ENCODE results near the gene DACT3. TPM values are rescaled to one million over a fixed set of nuclear protein-coding genes. Genes with fewer than 3 reads are reported as not detected.
"Not testable (repeated sequence)": the region's sequence is repeated elsewhere in the genome, so short reads cannot be mapped to it uniquely, and the experiment has no call there.

Gene DACT3
- total RNA-seq, 1 donor from 2014 or later: 4.3 TPM

DNA sequence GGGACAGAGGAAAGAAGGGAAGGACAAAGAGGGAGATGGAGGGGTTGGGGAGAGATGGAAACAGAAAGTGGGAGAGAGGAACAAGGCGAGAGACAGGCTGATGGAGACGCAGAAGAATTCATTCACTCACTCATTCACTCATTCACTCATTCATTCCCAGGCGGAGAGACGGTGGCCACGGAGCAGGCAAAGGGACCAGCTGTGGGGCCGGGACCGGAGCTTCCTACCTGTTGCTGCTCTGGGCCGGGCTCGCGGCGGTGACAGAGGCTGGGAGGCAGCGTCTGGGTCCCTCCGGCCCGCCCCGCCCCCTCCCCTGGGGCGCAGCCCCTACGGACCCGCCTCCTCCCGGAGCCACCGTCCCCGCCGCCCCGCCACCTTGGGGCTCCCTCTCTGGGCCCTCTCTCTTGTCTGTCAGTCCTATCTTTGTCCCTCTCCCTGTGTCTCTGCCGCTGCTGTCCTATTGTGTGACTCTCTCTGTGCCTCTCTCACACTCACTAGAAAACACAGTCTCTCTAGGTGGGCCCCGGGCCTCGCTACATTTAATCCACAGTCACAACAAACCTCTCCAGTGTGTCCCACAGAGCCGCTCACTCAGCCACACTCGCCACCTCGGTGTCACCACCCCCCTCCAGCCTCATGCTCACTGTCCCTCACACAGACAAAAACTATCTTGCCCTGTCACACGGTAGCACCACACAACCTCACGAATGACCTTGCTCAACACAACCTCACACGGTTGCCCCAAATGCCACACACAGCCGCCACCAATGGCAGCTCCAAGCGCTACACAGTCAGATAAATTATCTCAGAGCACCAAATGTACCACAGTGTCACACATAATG lies 24.8 kb downstream of the DACT3 start, which contains the start of gene GNG8:
Gene GNG8 (minus strand): TSS at position 283 of the 842 bp plus-strand sequence. CDS start 1,520 bp downstream, outside the sequence.
- Mint-ChIP-seq H3K4me1 (ENCODE audit: low read depth) (peaks cover 11% of the 10 kb centered on the region), H3K27me3 (ENCODE audit: insufficient read depth) (peaks cover 5% of the 10 kb centered on the region), H3K36me3 (ENCODE audit: low read depth) (peaks cover 4% of the 10 kb centered on the region), H3K9me3 (no peaks in the 10 kb centered on the region), H3K27ac (peak within 1 kb of the TSS; percentile 55), H3K4me3 (peak within 1 kb of the TSS; percentile 79)
- intact Hi-C loops (cut with micrococcal nuclease): no loop called here
- no peak for DNase-seq (ENCODE audit: low spot score)

- DNase-seq (ENCODE audit: low spot score): no peak
- Mint-ChIP-seq H3K9me3 (no peaks in the 10 kb centered on the region), H3K27ac (no peak overlapping the region), H3K4me1 (ENCODE audit: low read depth) (peaks cover 11% of the 10 kb centered on the region), H3K27me3 (ENCODE audit: insufficient read depth) (peaks cover 2% of the 10 kb centered on the region), H3K36me3 (ENCODE audit: low read depth) (peaks cover 4% of the 10 kb centered on the region), H3K4me3 (peak overlapping the region; percentile 85)
- intact Hi-C loops (cut with micrococcal nuclease): loop anchor here (1.0 kb wide), 8 partner anchors 9 to 640 kb away; partner anchors contain the start of genes DACT3, INAFM1, PRKD2 and PTGIR
Measured at GRCh38 chr19:46634656-46635218, 26.2 kb downstream of the DACT3 start.

GRCh38 chr19:46634045-46634655 lies 26.8 kb downstream of the DACT3 start:
- H3K27ac Mint-ChIP-seq: peak overlapping the region; percentile 75
- peak; percentile 94 for DNase-seq (ENCODE audit: low spot score)
- H3K36me3 Mint-ChIP-seq (ENCODE audit: low read depth): peaks cover 4% of the 10 kb centered on the region
- intact Hi-C loops (cut with micrococcal nuclease): loop anchor here (1.0 kb wide), 8 partner anchors 9 to 640 kb away; partner anchors contain the start of genes DACT3, INAFM1, PRKD2 and PTGIR
- H3K27me3 Mint-ChIP-seq (ENCODE audit: insufficient read depth): peaks cover 2% of the 10 kb centered on the region
- H3K4me3 Mint-ChIP-seq: peak overlapping the region; percentile 85
- H3K4me1 Mint-ChIP-seq (ENCODE audit: low read depth): peaks cover 11% of the 10 kb centered on the region
- no peaks in the 10 kb centered on the region for H3K9me3 Mint-ChIP-seq

- Mint-ChIP-seq H3K27me3 (ENCODE audit: insufficient read depth) (peaks cover 2% of the 10 kb centered on the region), H3K4me3 (peak overlapping the region; percentile 85), H3K36me3 (ENCODE audit: low read depth) (peaks cover 4% of the 10 kb centered on the region), H3K27ac (peak overlapping the region; percentile 56), H3K4me1 (ENCODE audit: low read depth) (peaks cover 11% of the 10 kb centered on the region), H3K9me3 (no peaks in the 10 kb centered on the region)
- DNase-seq (ENCODE audit: low spot score): no peak
- intact Hi-C loops (cut with micrococcal nuclease): no loop called here
Measured at GRCh38 chr19:46633130-46633529, 27.9 kb downstream of the DACT3 start.

- no peak for DNase-seq (ENCODE audit: low spot score)
- Mint-ChIP-seq H3K4me1 (ENCODE audit: low read depth) (peaks cover 11% of the 10 kb centered on the region), H3K4me3 (no peak overlapping the region), H3K9me3 (no peaks in the 10 kb centered on the region), H3K27ac (no peak overlapping the region), H3K27me3 (ENCODE audit: insufficient read depth) (peaks cover 2% of the 10 kb centered on the region), H3K36me3 (ENCODE audit: low read depth) (peaks cover 4% of the 10 kb centered on the region)
- intact Hi-C loops (cut with micrococcal nuclease): no loop called here
Measured at GRCh38 chr19:46631481-46631880, 29.5 kb downstream of the DACT3 start.

GRCh38 chr19:46630586-46631205 lies 30.3 kb downstream of the DACT3 start:
- DNase-seq (ENCODE audit: low spot score): no peak
- peaks cover 2% of the 10 kb centered on the region for H3K27me3 Mint-ChIP-seq (ENCODE audit: insufficient read depth)
- no peaks in the 10 kb centered on the region for H3K9me3 Mint-ChIP-seq
- no peak overlapping the region for H3K27ac Mint-ChIP-seq
- intact Hi-C loops (cut with micrococcal nuclease): no loop called here
- H3K4me3 Mint-ChIP-seq: no peak overlapping the region
- H3K36me3 Mint-ChIP-seq (ENCODE audit: low read depth): peaks cover 4% of the 10 kb centered on the region
- peaks cover 11% of the 10 kb centered on the region for H3K4me1 Mint-ChIP-seq (ENCODE audit: low read depth)

DNA sequence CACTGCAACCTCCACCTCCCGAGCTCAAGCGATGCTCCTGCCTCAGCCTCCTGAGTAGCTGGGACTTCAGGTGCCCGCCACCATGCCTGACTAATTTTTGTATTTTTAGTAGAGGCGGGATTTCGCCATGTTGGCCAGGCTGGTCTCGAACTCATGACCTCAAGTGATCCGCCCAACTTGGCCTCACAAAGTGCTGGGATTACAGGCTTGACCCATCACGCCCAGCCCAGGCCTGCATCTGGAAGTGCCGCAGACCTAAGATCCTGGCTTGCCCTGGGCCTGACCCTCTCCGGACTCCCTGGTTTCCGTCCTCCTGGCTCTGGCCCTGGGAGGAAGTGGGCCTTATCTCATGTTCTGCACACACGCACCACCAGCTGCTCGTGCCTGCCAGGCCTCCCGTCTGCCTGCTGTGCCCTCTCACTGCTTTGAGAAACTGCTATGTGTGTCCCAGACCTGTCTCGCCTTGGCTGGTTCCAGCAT lies 31.4 kb downstream of the DACT3 start:
- intact Hi-C loops (cut with micrococcal nuclease): no loop called here
- Mint-ChIP-seq H3K9me3 (no peaks in the 10 kb centered on the region), H3K27me3 (ENCODE audit: insufficient read depth) (peaks cover 2% of the 10 kb centered on the region), H3K4me1 (ENCODE audit: low read depth) (peaks cover 21% of the 10 kb centered on the region), H3K4me3 (no peak overlapping the region), H3K36me3 (ENCODE audit: low read depth) (peaks cover 11% of the 10 kb centered on the region), H3K27ac (peak overlapping the region; percentile 62)
- no peak for DNase-seq (ENCODE audit: low spot score)

DNA sequence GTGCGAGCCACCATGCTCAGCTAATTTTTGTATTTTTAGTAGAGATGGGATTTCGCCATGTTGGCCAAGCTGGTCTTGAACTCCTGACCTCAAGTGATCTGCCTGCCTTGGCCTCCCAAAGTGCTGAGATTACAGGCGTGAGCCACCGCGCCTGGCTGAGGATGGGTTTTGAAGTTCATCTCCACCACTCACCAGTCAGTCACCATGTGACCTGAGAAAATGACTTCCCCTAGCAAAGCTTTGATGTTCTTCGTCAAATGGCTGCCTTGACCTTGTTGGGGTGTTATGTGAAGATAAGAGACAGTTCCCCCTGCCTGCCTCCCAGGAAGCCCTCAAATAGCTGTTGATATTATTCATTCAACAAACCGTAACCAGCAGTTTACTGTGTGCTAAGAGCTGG lies 32.0 kb downstream of the DACT3 start:
- intact Hi-C loops (cut with micrococcal nuclease); H3K27ac Mint-ChIP-seq; H3K9me3 Mint-ChIP-seq: not testable (repeated sequence)

DNA sequence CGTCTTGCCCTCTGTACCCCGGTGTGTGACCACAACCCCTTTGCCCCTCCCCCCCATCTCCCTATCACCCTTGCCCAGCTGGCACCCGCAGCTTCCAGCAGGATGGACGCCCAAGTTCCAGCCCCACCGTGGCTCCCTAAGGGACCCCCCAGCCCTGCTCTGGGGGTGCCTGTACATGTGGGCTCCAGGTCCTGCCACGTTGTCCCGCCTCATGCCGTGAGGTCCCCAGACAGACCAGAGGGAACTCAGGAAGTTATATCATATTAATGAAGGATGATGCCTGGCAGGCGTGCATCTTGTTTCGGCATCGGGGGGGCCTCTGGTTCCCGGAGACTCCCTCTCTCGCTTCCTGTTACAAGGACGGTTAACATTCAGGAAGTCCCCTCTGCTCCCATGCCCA lies 34.5 kb downstream of the DACT3 start:
- no peaks in the 10 kb centered on the region for H3K9me3 Mint-ChIP-seq

More for the DNA sequence above, 32.0 kb downstream of the DACT3 start:
- Mint-ChIP-seq H3K4me1 (ENCODE audit: low read depth) (peaks cover 25% of the 10 kb centered on the region), H3K36me3 (ENCODE audit: low read depth) (peaks cover 14% of the 10 kb centered on the region)
- not testable (repeated sequence) for H3K4me3 Mint-ChIP-seq; H3K27me3 Mint-ChIP-seq (ENCODE audit: insufficient read depth); DNase-seq (ENCODE audit: low spot score)

DNA sequence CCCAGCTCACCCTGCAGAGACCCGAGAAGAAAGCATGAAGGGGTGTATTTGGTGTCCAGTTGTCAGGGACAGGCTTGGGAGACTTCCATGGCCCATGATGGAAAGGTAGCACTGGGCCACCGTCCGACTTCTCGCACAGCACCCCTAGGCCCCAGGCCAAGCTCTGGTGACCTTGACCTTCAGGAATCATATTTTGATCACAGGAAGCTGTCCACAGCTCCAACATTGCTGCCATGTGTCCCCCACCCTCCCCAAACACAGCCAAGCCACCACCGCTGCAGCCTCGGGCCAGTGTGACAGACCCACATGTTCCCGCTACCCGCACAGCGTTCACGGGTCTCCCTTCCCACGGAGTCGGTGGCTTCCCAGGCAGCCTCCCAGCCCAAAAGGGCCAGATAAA lies 35.3 kb downstream of the DACT3 start:
- H3K27me3 Mint-ChIP-seq (ENCODE audit: insufficient read depth): no peaks in the 10 kb centered on the region
- peak overlapping the region; percentile 96 for H3K4me3 Mint-ChIP-seq
- no peaks in the 10 kb centered on the region for H3K9me3 Mint-ChIP-seq
- DNase-seq (ENCODE audit: low spot score): no peak
- H3K36me3 Mint-ChIP-seq (ENCODE audit: low read depth): peaks cover 30% of the 10 kb centered on the region
- intact Hi-C loops (cut with micrococcal nuclease): loop anchor here (1.0 kb wide), 1 partner anchor 9 kb away; no protein-coding TSS in a partner anchor
- H3K27ac Mint-ChIP-seq: peak overlapping the region; percentile 98
- H3K4me1 Mint-ChIP-seq (ENCODE audit: low read depth): peaks cover 33% of the 10 kb centered on the region

More for the DNA sequence above, 34.5 kb downstream of the DACT3 start:
- Mint-ChIP-seq H3K36me3 (ENCODE audit: low read depth) (peaks cover 24% of the 10 kb centered on the region), H3K4me3 (no peak overlapping the region), H3K4me1 (ENCODE audit: low read depth) (peaks cover 26% of the 10 kb centered on the region), H3K27ac (peak overlapping the region; percentile 5), H3K27me3 (ENCODE audit: insufficient read depth) (no peaks in the 10 kb centered on the region)
- DNase-seq (ENCODE audit: low spot score): no peak
- intact Hi-C loops (cut with micrococcal nuclease): no loop called here

- H3K4me1 Mint-ChIP-seq (ENCODE audit: low read depth): peaks cover 39% of the 10 kb centered on the region
- DNase-seq (ENCODE audit: low spot score): no peak
- H3K27me3 Mint-ChIP-seq (ENCODE audit: insufficient read depth): no peaks in the 10 kb centered on the region
- no peaks in the 10 kb centered on the region for H3K9me3 Mint-ChIP-seq
- intact Hi-C loops (cut with micrococcal nuclease): loop anchor here (1.0 kb wide), 1 partner anchor 9 kb away; no protein-coding TSS in a partner anchor
- peak within 1 kb of the TSS; percentile 98 for H3K27ac Mint-ChIP-seq
- peaks cover 37% of the 10 kb centered on the region for H3K36me3 Mint-ChIP-seq (ENCODE audit: low read depth)
- peak within 1 kb of the TSS; percentile 96 for H3K4me3 Mint-ChIP-seq
Measured at GRCh38 chr19:46624958-46625661, 35.9 kb downstream of the DACT3 start, which contains the start of gene PTGIR. Gene PTGIR (minus strand): TSS chr19:46625089. CDS start chr19:46624225, 864 bp downstream.

Measured in activated T-helper 1 cell treated with anti-CD3 and anti-CD28 coated beads, Interleukin-12 subunit alpha, Interleukin-12 subunit beta, Interleukin-2, Interleukin-4 antibody, amounts not matched to agents 30 ng/mL and 10 ng/mL and 1 ng/mL, durations not matched to agents 14 hours and 24 hours and 36 hours (primary cell).